HepG2 (cell line): ENCODE data around the gene NCKIPSD. TPM values are rescaled to one million over a fixed set of nuclear protein-coding genes. Genes with fewer than 3 reads are reported as not detected.

Experiments
- ARHGAP35 ChIP-seq: sonication (generic); formaldehyde crosslinking; IDR thresholded peaks from 2 replicates; pipeline ENCODE4 v1.9.0; 2022; ENCODE audit warnings: mild to moderate bottlenecking, inconsistent platforms, moderate library complexity, missing genetic modification reagents, borderline replicate concordance
- BRD4 ChIP-seq: sonication (generic); formaldehyde crosslinking; IDR thresholded peaks from 2 replicates; pipeline ENCODE4 v1.4.0; 2020; ENCODE audit warnings: missing genetic modification reagents
- CBX2 ChIP-seq, 2 experiments: fragments of 200-600 bp in 1 of 2; sonication (generic); formaldehyde crosslinking in 1 of 2; IDR thresholded peaks; 2 replicates each; pipeline versions ENCODE4 v1.7.0 to v1.8.1; 2018 to 2022; ENCODE audit warnings: low read depth in 2 of 2, low read length in 1 of 2, mild to moderate bottlenecking in 1 of 2, missing genetic modification reagents in 1 of 2
- FOXO4 ChIP-seq: sonication (generic); formaldehyde crosslinking; conservative IDR thresholded peaks from 2 replicates; pipeline ENCODE4 v1.8.1; 2023; ENCODE audit warnings: missing genetic modification reagents
- GZF1 ChIP-seq: sonication (generic); formaldehyde crosslinking; IDR thresholded peaks from 2 replicates; pipeline ENCODE4 v1.5.1; 2020; ENCODE audit warnings: mild to moderate bottlenecking, missing genetic modification reagents
- JUNB ChIP-seq: sonication (generic); formaldehyde crosslinking; IDR thresholded peaks from 2 replicates; pipeline ENCODE4 v1.8.0; 2022; ENCODE audit warnings: missing genetic modification reagents, mild to moderate bottlenecking, borderline replicate concordance
- MAF1 ChIP-seq: sonication (generic); formaldehyde crosslinking; IDR thresholded peaks from 2 replicates; pipeline ENCODE4 v1.5.0; 2020; ENCODE audit warnings: missing genetic modification reagents, borderline replicate concordance
- NFE2L1 ChIP-seq: sonication (generic); formaldehyde crosslinking; IDR thresholded peaks from 2 replicates; pipeline ENCODE4 v1.4.0; 2020; ENCODE audit warnings: missing genetic modification reagents, mild to moderate bottlenecking, borderline replicate concordance
- PAXIP1 ChIP-seq: sonication (generic); formaldehyde crosslinking; conservative IDR thresholded peaks from 2 replicates; pipeline ENCODE4 v1.4.0; 2020; ENCODE audit warnings: mild to moderate bottlenecking, missing genetic modification reagents, moderate library complexity
- SALL1 ChIP-seq: sonication (generic); formaldehyde crosslinking; IDR thresholded peaks from 2 replicates; pipeline ENCODE4 v1.8.0; 2022; ENCODE audit warnings: mild to moderate bottlenecking, missing genetic modification reagents
- SMARCE1 ChIP-seq: fragments of 450-650 bp; IDR thresholded peaks from 2 replicates; pipeline ENCODE4 v1.6.1; 2017; ENCODE audit warnings: borderline replicate concordance
- SNAPC4 ChIP-seq: sonication (generic); formaldehyde crosslinking; IDR thresholded peaks from 2 replicates; pipeline ENCODE4 v1.4.0; 2020; ENCODE audit warnings: mild to moderate bottlenecking, missing genetic modification reagents
- SNAPC5 ChIP-seq: sonication (generic); formaldehyde crosslinking; IDR thresholded peaks from 2 replicates; pipeline ENCODE4 v1.8.1; 2023; ENCODE audit warnings: mild to moderate bottlenecking, missing genetic modification reagents, borderline replicate concordance
- ZMAT5 ChIP-seq: sonication (generic); formaldehyde crosslinking; IDR thresholded peaks from 2 replicates; pipeline ENCODE4 v1.5.0; 2020; ENCODE audit warnings: mild to moderate bottlenecking, low read depth, missing genetic modification reagents, borderline replicate concordance
- ZNF446 ChIP-seq: sonication (generic); formaldehyde crosslinking; IDR thresholded peaks from 2 replicates; pipeline ENCODE4 v1.5.0; 2020; ENCODE audit warnings: mild to moderate bottlenecking, missing genetic modification reagents
- ZNF556 ChIP-seq: sonication (generic); formaldehyde crosslinking; IDR thresholded peaks from 2 replicates; pipeline ENCODE4 v1.4.0; 2020; ENCODE audit warnings: mild to moderate bottlenecking, missing genetic modification reagents, borderline replicate concordance
- ZNF652 ChIP-seq: IDR thresholded peaks from 2 replicates; pipeline ENCODE4 v1.6.1; 2016; ENCODE audit warnings: low read depth, borderline replicate concordance
- polyA plus RNA-seq, 8 experiments: library from polyadenylated mRNA; depleted of rRNA in 3 of 8; stranded (reverse) in 7 of 8; unstranded in 1 of 8; fragments of >200 nt; fragmentation: Illumina TruSeq in 4 of 8; extraction: Trizol in 4 of 8; gene quantifications; 2 replicates each; pipeline versions ENCODE4 v1.2.1 to v1.2.3, GENCODE V29; 2011 to 2016; ENCODE audit warnings: low read depth in 4 of 8, missing spikeins in 1 of 8, mixed read lengths in 1 of 8; ENCODE audit not compliant: insufficient read depth in 1 of 8
- total RNA-seq, 5 experiments: library from RNA; depleted of rRNA; stranded (reverse); fragments of >200 nt; fragmentation: Illumina TruSeq; extraction: Trizol; gene quantifications; 2 replicates each; pipeline ENCODE4 v1.2.3, GENCODE V29; 2016; ENCODE audit warnings: low read depth in 1 of 5

Gene NCKIPSD
- total and polyA plus RNA-seq, 2 of the 13 experiments (the other 11 are each of a cell fraction or from before 2014, with no cell fraction given): 13.5 to 35.2 TPM

GRCh38 chr3:48635222-48636021 is 50.3 kb downstream of the NCKIPSD start, which contains the start of gene SLC26A6 (continued):
- no peak; the same call in 1 of the 2 replicates for TF ChIP-seq PAXIP1 (CRISPR knock-in tag)
- peak; percentile 56; the same call in 1 of the 2 replicates for TF ChIP-seq GZF1
- no peak for TF ChIP-seq SMARCE1
- TF ChIP-seq ZMAT5 (CRISPR knock-in tag): no peak
- TF ChIP-seq ZNF652 (CRISPR knock-in tag): peak; percentile 98
- no peak for TF ChIP-seq NFE2L1
- TF ChIP-seq SNAPC5 (CRISPR knock-in tag): peak; percentile 25; the same call in 1 of the 2 replicates
- peak; percentile 58 for TF ChIP-seq SALL1
- no peak for TF ChIP-seq JUNB (CRISPR knock-in tag)
- TF ChIP-seq SNAPC4 (CRISPR knock-in tag): peak; percentile 78; the same call in 1 of the 2 replicates
- no peak for TF ChIP-seq CBX2 (IDR thresholded peaks at IDR 0.05; ENCODE audit: low read depth, low read length)
- no peak for TF ChIP-seq CBX2 (CRISPR knock-in tag; IDR thresholded peaks at IDR 0.05; ENCODE audit: low read depth)
- peak; percentile 75; the same call in 1 of the 2 replicates for TF ChIP-seq ZNF556 (CRISPR knock-in tag)
- peak; percentile 49 for TF ChIP-seq ZNF446
- TF ChIP-seq MAF1 (CRISPR knock-in tag): no peak
- 0 out of 2 replicates have a peak, but pooled peaks have one; percentile 83 for TF ChIP-seq FOXO4 (CRISPR knock-in tag)
- TF ChIP-seq BRD4 (CRISPR knock-in tag): no peak
- TF ChIP-seq ARHGAP35: 0 out of 2 replicates have a peak, but pooled peaks have one; percentile 57
